Osteoblast (primary cell): Measurements from ENCODE around the gene FAM241B. TPM values are rescaled to one million over a fixed set of nuclear protein-coding genes. Genes with fewer than 3 reads are reported as not detected.

Experiments
- DNase-seq: peaks from one replicate; pipeline ENCODE4 v3.0.0; 2011; ENCODE audit warnings: low spot score, mixed read lengths; ENCODE audit not compliant: insufficient read length; ENCODE audit errors: missing footprints
- H2AFZ ChIP-seq: 2 replicates; pipeline ENCODE4 v1.6.0; 2011; ENCODE audit warnings: mild to moderate bottlenecking, low read length
- H3K27ac ChIP-seq: 2 replicates; pipeline ENCODE4 v1.5.1; 2011; ENCODE audit warnings: mild to moderate bottlenecking, low read depth, low read length, moderate library complexity
- H3K27me3 ChIP-seq: 2 replicates; pipeline ENCODE4 v1.6.0; 2012; ENCODE audit warnings: mild to moderate bottlenecking, control low read depth, inconsistent platforms, low read length, moderate library complexity; ENCODE audit not compliant: insufficient read depth
- H3K36me3 ChIP-seq: 2 replicates; pipeline ENCODE4 v1.5.1; 2011; ENCODE audit warnings: mild to moderate bottlenecking, low read length, control low read depth, moderate library complexity; ENCODE audit not compliant: insufficient read depth
- H3K4me1 ChIP-seq: 2 replicates; pipeline ENCODE4 v1.5.1; 2011; ENCODE audit warnings: mild to moderate bottlenecking, low read length, control low read depth, moderate library complexity; ENCODE audit not compliant: insufficient read depth
- H3K4me2 ChIP-seq: 2 replicates; pipeline ENCODE4 v1.6.0; 2011; ENCODE audit warnings: mild to moderate bottlenecking, low read length; ENCODE audit not compliant: insufficient read depth
- H3K4me3 ChIP-seq: fragments of 200-600 bp; sonication (generic); 3 replicates; pipeline ENCODE4 v1.5.1; 2012; ENCODE audit warnings: mild to moderate bottlenecking, low read length, inconsistent platforms; ENCODE audit not compliant: insufficient read depth
- H3K79me2 ChIP-seq: 2 replicates; pipeline ENCODE4 v1.6.0; 2012; ENCODE audit warnings: mild to moderate bottlenecking, low read length, control low read depth, inconsistent platforms; ENCODE audit not compliant: insufficient read depth
- H3K9me3 ChIP-seq: 2 replicates; pipeline ENCODE4 v1.5.1; 2011; ENCODE audit warnings: low read depth, low read length, control low read depth
- H4K20me1 ChIP-seq: 2 replicates; pipeline ENCODE4 v1.6.0; 2012; ENCODE audit warnings: mild to moderate bottlenecking, low read length, control low read depth; ENCODE audit not compliant: insufficient read depth
- CTCF ChIP-seq: IDR thresholded peaks from 2 replicates; pipeline ENCODE4 v1.5.1; 2011; ENCODE audit warnings: mild to moderate bottlenecking, low read depth, low read length, moderate library complexity; ENCODE audit errors: extremely low read depth
- total RNA-seq: library from RNA; depleted of rRNA; stranded (reverse); fragments of >200 nt; gene quantifications from 2 replicates; pipeline ENCODE4 v1.2.3, GENCODE V29; 2012

FAM241B gene
- total RNA-seq, 1 donor: 0.36 TPM

GRCh38 chr10:69614130-69614529 is 15.9 kb upstream of the FAM241B start:
- H3K9me3 ChIP-seq: no peaks in the 10 kb centered on the region
- H2AFZ ChIP-seq: no peak overlapping the region
- H3K4me2 ChIP-seq: no peak overlapping the region
- no peaks in the 10 kb centered on the region for H4K20me1 ChIP-seq
- H3K27ac ChIP-seq: no peak overlapping the region
- no peak for TF ChIP-seq CTCF
- H3K79me2 ChIP-seq: no peaks in the 10 kb centered on the region
- no peaks in the 10 kb centered on the region for H3K4me1 ChIP-seq
- no peak for DNase-seq
- peaks cover 7% of the 10 kb centered on the region for H3K27me3 ChIP-seq
- H3K36me3 ChIP-seq: no peaks in the 10 kb centered on the region
- no peak overlapping the region for H3K4me3 ChIP-seq

GRCh38 chr10:69616358-69616757 is 13.7 kb upstream of the FAM241B start:
- H3K4me1 ChIP-seq: no peaks in the 10 kb centered on the region
- H3K9me3 ChIP-seq: no peaks in the 10 kb centered on the region
- no peak for DNase-seq
- peaks cover 18% of the 10 kb centered on the region for H3K27me3 ChIP-seq
- H2AFZ ChIP-seq: no peak overlapping the region
- no peaks in the 10 kb centered on the region for H4K20me1 ChIP-seq
- H3K4me2 ChIP-seq: no peak overlapping the region
- H3K79me2 ChIP-seq: no peaks in the 10 kb centered on the region
- TF ChIP-seq CTCF: no peak
- H3K36me3 ChIP-seq: no peaks in the 10 kb centered on the region
- H3K4me3 ChIP-seq: no peak overlapping the region
- no peak overlapping the region for H3K27ac ChIP-seq

GRCh38 chr10:69618746-69619145 is 11.3 kb upstream of the FAM241B start:
- no peak overlapping the region for H2AFZ ChIP-seq
- H4K20me1 ChIP-seq: no peaks in the 10 kb centered on the region
- no peaks in the 10 kb centered on the region for H3K9me3 ChIP-seq
- no peak overlapping the region for H3K4me3 ChIP-seq
- H3K36me3 ChIP-seq: no peaks in the 10 kb centered on the region
- H3K4me1 ChIP-seq: no peaks in the 10 kb centered on the region
- no peak for TF ChIP-seq CTCF
- H3K27me3 ChIP-seq: peaks cover 20% of the 10 kb centered on the region
- DNase-seq: no peak
- no peak overlapping the region for H3K4me2 ChIP-seq
- H3K79me2 ChIP-seq: no peaks in the 10 kb centered on the region
- no peak overlapping the region for H3K27ac ChIP-seq

GRCh38 chr10:69619626-69620025 is 10.4 kb upstream of the FAM241B start:
- no peaks in the 10 kb centered on the region for H3K4me1 ChIP-seq
- no peaks in the 10 kb centered on the region for H3K79me2 ChIP-seq
- no peaks in the 10 kb centered on the region for H4K20me1 ChIP-seq
- DNase-seq: no peak
- H2AFZ ChIP-seq: no peak overlapping the region
- no peak overlapping the region for H3K4me3 ChIP-seq
- peaks cover 2% of the 10 kb centered on the region for H3K9me3 ChIP-seq
- peaks cover 20% of the 10 kb centered on the region for H3K27me3 ChIP-seq
- H3K36me3 ChIP-seq: no peaks in the 10 kb centered on the region
- H3K4me2 ChIP-seq: no peak overlapping the region
- no peak overlapping the region for H3K27ac ChIP-seq
- no peak for TF ChIP-seq CTCF
